ENCODE measurements around the gene SLC8A1.

SLC8A1 gene

DNA sequence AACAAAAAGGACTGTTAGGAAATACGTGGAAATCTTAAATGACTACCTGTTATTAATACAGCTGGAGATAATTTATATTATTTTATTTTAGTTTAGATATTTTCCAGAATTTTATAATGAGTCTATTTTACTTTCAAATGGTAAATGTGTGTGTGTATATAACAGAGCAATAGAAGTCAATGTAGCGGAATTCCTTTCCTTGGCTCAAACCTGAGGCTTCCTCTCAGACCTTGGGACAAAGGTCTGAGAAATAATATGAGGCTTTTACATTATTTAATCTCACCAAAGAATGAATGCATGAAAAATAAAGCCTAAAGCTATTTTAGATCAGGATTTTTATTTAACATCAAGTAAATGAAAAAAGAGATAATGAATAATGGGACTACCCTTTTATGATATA, 65.7 kb downstream of the SLC8A1 start:
- no peak for DNase-seq (ENCODE audit: low read depth)

DNA sequence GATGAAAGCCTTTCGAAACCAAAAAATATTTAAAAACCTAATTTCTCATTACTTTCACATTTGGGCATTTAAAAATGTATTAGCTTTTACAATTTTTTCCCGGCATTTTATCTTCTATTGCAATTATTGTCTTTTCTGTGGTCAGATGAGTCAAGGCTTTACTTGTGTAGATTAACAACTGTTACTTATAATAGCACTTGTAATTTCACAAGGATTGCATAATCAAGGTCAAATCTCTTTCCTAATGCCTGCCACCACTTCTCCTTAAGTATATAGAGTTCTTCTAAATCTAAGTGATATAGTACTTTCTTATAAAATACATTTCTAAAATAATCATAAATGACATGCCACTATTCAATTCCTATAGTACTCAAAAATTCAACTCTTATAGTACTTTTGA, 67.2 kb downstream of the SLC8A1 start:
- DNase-seq (ENCODE audit: low read depth) = peak; percentile 88

DNA sequence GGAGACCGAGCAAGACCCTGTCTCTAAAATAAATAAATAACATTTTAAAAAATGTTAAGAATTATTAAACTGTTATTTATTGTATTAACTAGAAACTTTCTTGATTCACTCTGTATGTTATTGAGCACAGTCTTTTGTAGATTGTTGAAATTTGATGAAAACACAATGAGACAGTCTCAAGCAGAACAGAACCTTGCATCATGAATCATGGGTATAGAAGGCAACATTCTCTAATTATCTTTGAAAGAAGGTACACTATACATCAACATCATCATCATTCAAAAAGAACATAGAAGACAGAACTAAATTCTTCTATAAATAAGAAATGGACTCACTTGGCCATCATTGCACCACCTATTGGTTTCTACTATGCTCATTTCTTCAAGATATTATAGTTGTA, 67.7 kb downstream of the SLC8A1 start:
- DNase-seq (ENCODE audit: low read depth) = no peak

DNA sequence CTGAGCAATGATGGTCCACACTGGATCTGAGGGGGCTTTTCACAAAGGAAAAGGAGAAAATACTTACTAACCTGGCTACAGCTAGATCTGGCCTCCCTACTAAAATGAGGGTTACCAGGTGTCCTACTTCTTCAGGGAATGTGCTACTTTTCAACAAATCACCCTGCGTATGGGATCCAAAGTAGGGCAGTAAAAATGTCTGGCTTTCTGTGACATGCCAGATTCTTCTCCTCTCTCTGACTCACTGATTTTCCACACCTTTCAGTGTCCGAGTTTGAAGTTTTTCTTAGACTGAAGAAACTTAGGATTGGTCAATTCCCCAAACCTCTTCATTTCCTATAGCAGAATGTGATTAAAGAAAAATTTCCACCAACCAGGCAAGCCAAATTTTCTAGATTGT, 71.2 kb downstream of the SLC8A1 start:
- DNase-seq (ENCODE audit: low read depth) = no peak

DNA sequence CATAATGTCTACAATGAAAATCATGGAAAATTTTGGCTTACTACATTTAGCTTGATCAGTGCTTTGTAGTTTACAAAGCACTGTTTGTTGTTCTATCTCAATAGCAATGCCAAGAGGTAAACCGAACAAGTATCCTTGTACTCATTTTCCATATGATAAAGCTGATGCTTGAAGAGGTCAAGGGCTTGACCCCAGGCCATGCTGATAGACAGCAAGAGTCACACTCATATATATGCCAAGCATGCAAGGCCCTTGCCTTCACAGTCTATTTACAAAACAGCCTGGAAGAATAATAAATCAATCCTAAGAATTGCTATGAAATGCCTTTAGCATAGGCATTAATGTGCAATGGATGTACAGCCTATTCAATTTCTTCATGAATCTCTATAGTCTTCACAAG, 71.8 kb downstream of the SLC8A1 start:
- DNase-seq (ENCODE audit: low read depth) = no peak

DNA sequence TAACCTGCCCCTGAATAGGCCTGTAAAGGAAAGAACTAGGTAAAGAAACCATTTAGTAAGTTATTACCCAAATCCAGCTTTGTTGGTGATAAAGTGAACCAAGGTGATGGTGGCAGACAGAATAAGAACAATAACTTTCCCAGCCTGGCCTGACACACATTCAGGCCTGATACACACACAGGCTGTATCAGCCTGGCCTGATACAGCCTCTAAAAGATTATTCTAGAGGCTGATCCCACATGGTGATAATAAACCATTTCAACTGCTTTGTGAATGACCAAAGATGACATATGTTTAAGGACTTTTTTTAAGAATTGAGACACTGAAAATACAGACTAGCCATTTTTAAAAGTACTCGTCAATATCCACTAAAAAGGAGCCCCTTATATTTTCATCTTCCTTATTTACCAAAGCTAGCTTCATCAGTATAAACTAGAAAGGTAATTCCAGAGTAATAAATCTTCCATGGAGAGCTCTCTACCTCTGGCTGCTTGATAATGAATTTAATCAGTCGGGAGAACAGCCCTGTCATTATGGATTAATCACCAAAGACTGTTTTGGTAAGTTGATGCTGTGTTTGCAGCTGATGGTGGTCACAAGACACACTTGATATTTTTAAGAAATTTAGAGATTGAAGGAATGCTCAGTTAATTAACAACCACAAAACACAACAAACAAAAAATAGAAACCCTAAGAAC, 77.2 kb downstream of the SLC8A1 start:
- no peak for DNase-seq (ENCODE audit: low read depth)

DNA sequence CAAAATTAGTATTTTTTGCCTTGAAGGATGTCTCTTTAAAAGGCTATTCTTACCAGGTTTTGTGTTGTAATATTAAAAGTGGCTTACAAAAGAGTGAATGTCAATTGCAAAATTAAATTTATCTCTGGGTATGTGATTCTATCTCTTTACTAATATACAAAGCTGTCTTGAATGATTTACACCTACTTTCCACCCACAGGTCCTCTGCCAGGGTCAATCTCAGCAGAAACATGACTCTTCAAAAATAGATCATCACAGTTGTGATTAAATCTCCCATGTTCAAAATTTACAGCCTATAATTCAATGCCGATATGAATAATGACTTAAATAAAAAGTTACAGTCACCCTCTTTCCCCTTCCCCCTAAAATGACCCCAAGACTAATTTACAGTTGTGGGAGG, 78.8 kb downstream of the SLC8A1 start:
- no peak for DNase-seq (ENCODE audit: low read depth)

DNA sequence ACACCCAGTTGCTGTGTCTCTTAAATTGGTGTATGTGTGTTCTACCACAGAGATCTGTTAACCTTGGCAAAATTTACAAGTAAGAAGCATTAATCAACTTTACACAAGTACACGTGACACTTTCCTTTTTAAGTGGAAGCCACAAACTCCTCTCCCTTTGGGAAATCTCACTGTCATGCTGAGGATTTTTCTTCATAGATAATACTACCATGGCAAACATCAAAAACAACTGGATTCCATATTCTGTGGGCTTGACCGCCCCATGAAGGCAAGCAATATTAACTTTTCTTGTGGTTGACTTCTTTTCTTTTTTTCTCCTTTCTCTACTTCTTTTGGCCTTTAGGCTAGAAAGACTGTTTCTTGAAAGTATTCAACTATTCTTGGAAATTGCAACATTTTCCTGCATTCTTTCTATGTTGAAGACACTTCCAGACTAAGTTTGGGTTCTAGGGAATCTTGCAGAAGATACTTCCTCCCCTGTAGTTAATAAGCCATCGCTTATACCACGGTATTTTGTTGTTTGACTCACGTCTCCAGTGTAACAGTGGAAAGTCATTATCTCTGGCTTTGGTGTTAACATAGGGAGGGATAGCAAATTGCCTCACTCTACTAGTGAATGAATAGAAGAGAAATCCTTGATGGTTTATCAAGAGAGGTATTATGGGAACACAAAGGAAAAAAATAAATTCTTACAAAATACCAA, 79.5 kb downstream of the SLC8A1 start:
- DNase-seq (ENCODE audit: low read depth) = peak; percentile 10

DNA sequence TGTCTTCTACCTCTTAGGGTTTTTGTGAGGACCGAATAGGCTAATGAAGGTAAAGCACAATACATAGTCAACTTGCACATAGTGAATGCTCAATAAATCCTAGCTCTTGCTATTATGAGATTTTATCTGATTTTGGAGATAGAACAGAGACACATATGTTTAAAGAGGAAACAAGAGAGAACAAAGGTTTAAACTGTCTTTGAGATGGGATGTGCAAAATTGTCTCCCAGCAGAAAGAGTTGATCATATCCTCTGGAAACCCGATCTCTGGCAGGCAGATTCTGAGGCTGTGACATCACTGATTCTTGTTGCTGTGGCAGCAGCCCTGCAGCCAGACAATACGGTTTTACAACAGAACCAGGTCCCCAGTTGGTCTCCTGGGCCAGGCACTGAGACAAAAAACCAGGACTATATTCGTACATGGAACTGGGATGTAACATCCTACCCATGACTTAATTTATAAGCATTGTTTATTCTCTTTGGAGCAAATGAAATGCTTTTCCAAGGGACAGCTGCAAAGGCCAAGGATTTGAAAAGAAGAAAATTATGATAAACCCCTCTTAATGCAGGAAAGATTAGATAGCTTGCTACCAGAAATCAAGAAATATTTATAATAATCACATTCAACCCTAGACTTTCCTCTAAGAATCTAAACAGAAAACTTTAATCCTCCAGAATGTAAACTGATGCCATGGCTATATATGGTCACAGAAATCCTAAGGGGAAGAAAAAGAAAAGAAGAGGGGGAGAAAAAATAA, 80.2 kb downstream of the SLC8A1 start:
- peak; percentile 84 for DNase-seq (ENCODE audit: low read depth)

DNA sequence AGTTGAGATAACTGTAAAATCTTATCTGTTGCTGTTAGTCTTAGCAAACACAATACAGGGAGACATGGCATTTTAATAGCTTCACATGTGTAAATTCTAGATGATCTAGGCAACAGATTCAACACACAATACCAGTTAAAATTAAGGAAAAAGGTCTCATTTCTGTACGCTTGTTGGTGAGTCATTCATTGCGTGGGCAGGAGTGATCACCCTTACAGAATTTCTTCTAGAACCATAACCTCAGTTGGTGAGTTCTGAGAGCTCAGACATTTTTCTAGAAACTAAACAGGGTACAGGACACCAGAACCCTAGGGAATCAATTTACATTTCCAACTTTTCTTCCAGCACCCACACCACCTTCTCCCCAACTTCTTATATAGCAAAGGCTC, 81.9 kb downstream of the SLC8A1 start:
- peak; percentile 31 for DNase-seq (ENCODE audit: low read depth)

DNA sequence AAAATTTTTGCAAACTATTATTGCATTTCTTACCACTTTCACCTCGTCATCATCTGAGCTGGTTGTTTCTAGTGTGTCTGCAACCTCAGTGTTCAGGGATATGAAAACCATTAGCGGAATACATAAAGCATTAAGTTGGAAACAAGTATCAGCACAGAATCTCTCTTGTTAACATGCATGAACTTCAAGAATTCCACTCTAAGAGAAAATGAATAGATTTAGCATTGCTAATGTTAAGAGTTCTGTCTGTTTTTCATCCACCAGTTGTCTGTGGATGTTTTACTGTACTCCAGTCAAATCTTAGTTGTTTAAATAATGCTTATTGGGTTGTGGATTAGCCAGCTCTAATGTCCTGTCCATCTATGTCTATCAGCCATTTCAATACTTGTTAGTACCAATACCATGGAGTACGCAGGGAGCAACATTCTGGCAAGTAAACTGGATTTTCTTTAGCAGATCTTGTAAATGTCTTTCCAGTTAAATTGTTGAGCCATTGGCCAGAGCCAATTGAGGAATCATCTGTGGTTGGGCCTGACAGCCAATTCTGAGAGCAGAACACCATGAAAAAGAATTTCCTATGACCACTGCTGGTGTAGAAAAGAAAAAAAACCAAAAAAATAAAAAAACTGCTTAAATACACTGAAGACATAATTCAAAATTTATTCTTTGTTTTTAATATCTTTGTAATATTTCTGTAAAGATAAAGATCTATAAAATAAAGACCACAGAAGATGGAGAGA, 82.5 kb downstream of the SLC8A1 start:
- DNase-seq (ENCODE audit: low read depth) = peak; percentile 21

DNA sequence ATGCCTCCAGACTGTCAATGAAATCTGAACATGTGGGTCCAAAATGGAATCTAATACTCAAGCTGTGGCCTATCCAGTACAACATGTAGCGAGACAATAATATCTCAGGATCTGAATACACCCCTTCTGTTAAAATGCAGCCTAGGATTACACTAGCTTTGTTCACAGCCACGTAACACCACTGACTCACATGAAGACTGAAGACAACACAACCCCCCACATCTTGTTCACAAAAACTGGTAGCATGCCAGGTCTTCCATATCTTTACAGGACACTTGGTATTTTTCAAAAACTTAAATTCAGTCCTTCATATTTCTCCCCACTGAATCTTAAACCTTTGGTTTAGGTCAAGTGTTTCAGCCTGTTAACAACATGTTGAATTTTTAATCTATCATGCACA, 84.2 kb downstream of the SLC8A1 start:
- DNase-seq (ENCODE audit: low read depth) = no peak

DNA sequence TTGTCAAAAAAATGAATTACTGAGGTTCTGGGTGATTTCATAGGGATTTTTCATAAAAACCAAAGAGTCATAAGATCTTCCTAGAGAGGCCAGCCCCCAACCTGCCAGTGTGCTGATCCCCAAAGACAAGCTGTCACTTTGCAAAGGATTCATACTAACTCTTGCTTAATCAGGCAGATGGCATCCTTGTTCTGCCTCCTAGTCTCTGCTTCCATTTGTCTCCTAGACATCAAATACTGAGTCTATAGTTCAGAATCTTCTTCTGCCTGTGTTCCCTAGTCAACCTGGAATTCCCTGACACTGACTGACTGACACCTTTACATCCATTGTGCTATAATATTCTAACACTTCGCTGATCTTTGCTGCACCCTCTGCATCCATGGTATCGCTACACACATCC, 84.9 kb downstream of the SLC8A1 start:
- DNase-seq (ENCODE audit: low read depth) = no peak

DNA sequence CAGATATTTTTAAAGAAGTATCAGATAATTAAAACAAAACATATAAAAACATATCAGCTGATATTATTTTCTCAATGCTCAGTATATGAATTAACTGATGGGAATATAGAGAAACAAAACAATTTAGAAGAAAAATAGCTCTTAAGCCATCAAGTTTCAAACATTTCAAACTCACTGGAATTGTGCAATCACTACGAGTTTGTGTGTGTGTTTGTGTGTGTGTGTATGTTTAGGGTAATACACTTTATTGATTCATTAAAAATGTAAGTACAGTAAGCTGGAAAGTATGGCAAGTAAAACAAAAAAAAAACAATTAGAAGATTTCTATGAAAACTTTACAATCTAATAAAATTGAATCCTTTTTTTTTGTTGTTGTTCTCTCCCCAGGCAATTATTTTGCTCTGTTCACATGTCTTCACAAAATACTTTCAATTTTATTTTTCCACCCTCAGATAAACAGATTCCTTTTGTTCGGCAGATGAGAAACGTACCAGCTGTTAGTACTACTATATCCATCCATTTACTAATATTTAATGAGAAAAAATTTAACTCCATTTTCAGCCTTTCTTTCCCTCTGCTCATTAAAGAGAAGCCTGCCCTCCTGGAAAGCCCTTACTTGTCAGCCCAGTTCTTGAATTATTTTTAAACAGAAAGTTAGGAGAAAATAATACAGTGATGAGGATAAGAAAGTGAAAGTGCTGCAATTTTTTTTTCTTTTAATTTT, 87.6 kb downstream of the SLC8A1 start:
- peak; percentile 62 for DNase-seq (ENCODE audit: low read depth)

DNA sequence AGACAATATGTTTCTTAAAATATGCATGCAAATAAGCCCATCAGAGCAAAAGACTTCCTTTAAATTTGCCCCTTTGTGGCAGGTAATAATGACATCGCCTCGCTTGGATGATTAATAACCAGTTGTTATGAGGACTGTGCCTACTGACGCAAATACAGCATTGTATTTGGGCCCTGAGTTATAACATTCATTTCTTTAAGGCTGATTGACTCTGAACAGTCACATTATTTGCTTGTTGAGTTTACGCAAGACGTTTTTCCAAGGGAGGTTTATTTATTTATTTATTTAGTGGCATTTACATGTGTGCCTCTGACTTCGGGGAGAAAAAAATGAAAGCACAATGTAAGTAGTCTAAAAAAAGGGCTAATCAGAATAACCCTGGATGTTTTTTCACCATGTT, 88.3 kb downstream of the SLC8A1 start:
- DNase-seq (ENCODE audit: low read depth) = peak; percentile 76

DNA sequence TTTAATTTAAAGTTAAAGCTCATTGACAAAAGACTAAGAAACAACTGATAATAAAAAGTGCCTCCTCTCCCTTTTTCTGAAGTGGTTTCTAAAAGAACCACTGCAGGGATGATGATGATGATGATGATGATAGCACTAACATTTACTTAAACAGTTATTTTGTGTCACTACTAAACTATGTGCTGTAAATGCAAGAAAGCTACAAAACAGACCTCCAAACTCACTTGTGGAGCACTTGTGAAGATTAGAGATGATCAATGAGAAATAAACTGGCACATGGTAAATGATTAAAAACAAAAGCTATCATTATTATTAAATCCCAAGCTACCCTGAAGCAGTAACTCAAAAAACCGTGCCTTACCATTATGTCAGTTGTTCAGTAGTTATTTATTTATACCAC, 88.7 kb downstream of the SLC8A1 start:
- no peak for DNase-seq (ENCODE audit: low read depth)

DNA sequence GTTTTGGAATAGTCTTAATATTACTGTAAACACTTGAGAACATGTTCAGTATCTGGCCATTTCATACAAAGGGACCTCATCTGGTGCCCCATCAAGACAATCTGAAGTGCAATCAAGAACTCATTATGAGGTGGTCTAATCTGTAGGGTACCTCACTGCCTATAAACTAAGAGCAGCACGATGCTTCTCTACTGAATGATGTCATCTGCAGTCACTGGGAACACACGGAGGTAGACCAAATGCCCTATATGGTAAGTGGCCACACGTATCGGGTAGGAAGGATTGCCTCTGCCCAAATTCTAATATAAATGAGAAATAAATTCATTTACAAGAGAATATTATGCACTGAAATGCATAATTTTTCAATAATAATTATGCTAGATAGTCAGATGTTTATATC, 90.4 kb downstream of the SLC8A1 start:
- DNase-seq (ENCODE audit: low read depth) = no peak

DNA sequence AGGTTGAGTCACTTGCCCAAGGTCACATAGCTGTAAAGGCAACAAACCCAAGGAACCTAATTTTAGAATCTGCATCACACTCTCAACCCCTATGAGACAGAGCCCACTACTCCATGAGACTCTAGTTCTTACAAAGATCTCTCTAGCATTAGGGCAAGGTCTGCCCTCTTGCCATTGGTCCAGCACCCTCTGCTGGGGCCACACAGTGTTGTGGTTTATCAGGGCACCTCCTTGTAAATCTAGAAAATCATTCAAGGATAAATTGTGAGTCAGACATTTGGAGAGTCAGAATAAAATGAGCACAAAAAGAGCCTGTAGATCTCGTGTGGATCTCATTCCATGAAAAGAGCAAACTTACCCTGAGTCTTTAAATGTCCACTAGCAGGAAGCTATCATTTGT, 91.2 kb downstream of the SLC8A1 start:
- no peak for DNase-seq (ENCODE audit: low read depth)

DNA sequence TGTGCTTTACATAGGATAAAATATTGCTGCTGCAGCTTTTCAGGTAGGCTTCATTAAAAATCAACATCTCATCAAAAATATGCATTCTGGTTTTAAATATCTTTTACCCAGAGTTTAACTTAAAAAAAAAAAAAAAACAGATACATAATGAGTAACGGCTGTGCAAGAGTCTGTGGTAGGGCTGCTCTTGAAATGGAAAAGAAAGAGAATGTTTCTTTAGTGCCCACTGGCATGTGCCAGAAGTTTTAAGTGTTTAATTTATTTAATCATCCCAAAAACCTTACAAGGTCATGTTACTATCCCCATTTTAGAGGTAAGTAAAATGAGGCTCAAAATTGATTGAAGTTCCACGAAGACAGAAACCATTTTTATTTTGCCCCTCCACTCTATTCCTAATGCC, 92.1 kb downstream of the SLC8A1 start:
- DNase-seq (ENCODE audit: low read depth) = no peak

DNA sequence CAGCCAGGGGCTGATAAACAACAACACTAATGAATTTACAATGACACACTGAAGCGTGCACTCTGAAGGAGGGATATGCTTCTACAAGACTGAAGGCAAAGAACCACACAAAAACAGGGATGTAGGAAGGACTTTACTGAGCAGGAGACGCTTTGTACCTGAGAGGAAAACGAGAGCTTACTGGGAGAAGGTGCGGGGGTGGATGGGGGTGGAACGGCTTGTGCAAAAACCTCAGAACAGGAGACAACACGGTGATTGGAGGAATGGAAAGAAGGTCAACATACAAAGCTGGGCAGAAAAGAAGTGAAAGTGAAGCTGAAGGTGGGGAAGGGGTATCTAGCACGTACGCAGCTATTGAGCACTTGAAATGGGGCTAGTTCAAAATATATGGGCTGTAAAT, 93.1 kb downstream of the SLC8A1 start:
- no peak for DNase-seq (ENCODE audit: low read depth)

DNA sequence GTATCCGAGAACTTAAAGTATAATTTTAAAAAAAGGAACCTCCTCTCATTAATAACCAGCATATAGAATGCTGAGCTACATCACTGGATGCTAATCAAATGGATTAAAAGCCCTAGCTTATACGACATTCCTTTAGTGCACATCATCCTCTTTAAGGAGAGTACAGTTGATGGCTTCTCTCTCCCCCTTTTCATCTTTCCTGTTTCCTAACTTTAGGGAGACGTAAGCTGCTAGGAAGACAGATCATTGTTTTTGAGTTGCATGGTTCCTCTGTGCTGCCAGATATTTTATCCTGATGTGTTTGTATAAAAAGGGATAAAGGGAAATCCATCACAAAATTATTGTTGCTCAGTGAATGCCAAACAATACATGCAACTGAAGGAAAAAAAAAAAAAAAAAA, 94.2 kb downstream of the SLC8A1 start:
- no peak for DNase-seq (ENCODE audit: low read depth)

DNA sequence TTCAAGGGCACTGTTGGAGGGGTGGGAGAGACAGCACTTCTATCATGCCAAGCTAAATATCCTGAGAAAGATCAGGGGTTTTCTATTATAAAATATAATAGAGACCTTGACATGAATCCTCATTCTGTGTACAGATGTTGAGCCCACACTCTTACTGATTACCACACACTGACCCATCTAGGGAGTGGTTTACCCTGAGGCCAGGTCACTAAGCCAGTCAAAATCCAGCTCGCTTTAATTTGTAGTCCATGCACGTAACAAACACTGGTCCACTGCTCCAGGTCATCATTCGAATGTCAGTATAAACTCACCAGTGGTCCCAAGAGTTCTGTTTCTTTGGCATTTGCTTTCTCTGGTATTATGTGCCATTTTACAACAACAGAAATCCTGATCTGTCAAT, 96.4 kb downstream of the SLC8A1 start:
- DNase-seq (ENCODE audit: low read depth) = no peak
